Mucosa of descending colon (tissue), 3 donors: Measurements from ENCODE around the gene PLXNB3. TPM values are rescaled to one million over a fixed set of nuclear protein-coding genes. Genes with fewer than 3 reads are reported as not detected.

Source experiments
- ATAC-seq: fragments of 200-7000 bp; cut with Tn5 transposase; one replicate; pipeline ENCODE4 v1.9.1; 2020; ENCODE audit warnings: mild to moderate bottlenecking, moderate library complexity
- DNase-seq, 3 donors: peaks; one replicate each; pipeline ENCODE4 v3.0.0-alpha.2; 2020
- H3K36me3 ChIP-seq: fragments of 200-600 bp; one replicate; pipeline ENCODE4 v1.8.0; 2021; ENCODE audit warnings: low read depth, mild to moderate bottlenecking
- H3K4me1 ChIP-seq: fragments of 200-600 bp; one replicate; pipeline ENCODE4 v1.8.0; 2021; ENCODE audit warnings: low read depth, mild to moderate bottlenecking
- H3K4me3 ChIP-seq: fragments of 200-600 bp; one replicate; pipeline ENCODE4 v1.8.0; 2021; ENCODE audit warnings: mild to moderate bottlenecking
- H3K9me3 ChIP-seq: fragments of 200-600 bp; one replicate; pipeline ENCODE4 v1.8.0; 2021; ENCODE audit warnings: mild to moderate bottlenecking
- intact Hi-C, 2 donors: fragments of 100-400 bp; cut with DNase I in 1 of 2; cut with micrococcal nuclease in 1 of 2; formaldehyde crosslinking; loops; one replicate each; pipeline versions ENCODE4 v1.11.0 to v1.11.1; 2022; cut with DNase I, micrococcal nuclease
- total RNA-seq, 3 donors: library from RNA; stranded (reverse); fragmentation: NEBNext Ultra II Directional in 2 of 3; extraction: Animal tissue kit (Norgen Biotek cat#: 25700) in 2 of 3; gene quantifications; one replicate each; pipeline versions ENCODE4 v1.2.1 to v1.2.4, GENCODE V29; 2021 to 2023
- TF ChIP-seq, protein P1 (sequence below): fragments of 200-600 bp; IDR thresholded peaks from one replicate; pipeline ENCODE4 v1.8.0; 2022; ENCODE audit warnings: antibody characterized with exemption, mild to moderate bottlenecking
- donor health status: DM: no; HTN: no; CAD: no; lungs with moderate emphysema.
- donor health status: DM: no; HTN: no; CAD: no.
- donor health status: DM: no; HTN: yes; CAD: no.

The PLXNB3 gene
- total RNA-seq, 3 donors from 2014 or later: 3.0 to 44.9 (median 3.3) TPM

- Histone ChIP-seq H3K4me1 (no peaks in the 10 kb centered on the region), H3K4me3 (no peak overlapping the region), H3K9me3 (no peaks in the 10 kb centered on the region), H3K36me3 (no peaks in the 10 kb centered on the region)
- TF ChIP-seq, protein P1, sequence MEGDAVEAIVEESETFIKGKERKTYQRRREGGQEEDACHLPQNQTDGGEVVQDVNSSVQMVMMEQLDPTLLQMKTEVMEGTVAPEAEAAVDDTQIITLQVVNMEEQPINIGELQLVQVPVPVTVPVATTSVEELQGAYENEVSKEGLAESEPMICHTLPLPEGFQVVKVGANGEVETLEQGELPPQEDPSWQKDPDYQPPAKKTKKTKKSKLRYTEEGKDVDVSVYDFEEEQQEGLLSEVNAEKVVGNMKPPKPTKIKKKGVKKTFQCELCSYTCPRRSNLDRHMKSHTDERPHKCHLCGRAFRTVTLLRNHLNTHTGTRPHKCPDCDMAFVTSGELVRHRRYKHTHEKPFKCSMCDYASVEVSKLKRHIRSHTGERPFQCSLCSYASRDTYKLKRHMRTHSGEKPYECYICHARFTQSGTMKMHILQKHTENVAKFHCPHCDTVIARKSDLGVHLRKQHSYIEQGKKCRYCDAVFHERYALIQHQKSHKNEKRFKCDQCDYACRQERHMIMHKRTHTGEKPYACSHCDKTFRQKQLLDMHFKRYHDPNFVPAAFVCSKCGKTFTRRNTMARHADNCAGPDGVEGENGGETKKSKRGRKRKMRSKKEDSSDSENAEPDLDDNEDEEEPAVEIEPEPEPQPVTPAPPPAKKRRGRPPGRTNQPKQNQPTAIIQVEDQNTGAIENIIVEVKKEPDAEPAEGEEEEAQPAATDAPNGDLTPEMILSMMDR: no peak
- peak in 1 of 3 donors; percentile 9 for DNase-seq
- intact Hi-C loops: no loop called here
- no peak for ATAC-seq
Measured at GRCh38 chrX:153804100-153804595, 40.1 kb downstream of the PLXNB3 start.

- Histone ChIP-seq H3K9me3 (no peaks in the 10 kb centered on the region), H3K4me3 (no peak overlapping the region), H3K4me1 (no peaks in the 10 kb centered on the region), H3K36me3 (no peaks in the 10 kb centered on the region)
- ATAC-seq (no peak), DNase-seq (peak in 1 of 3 donors; percentile 8)
- TF ChIP-seq, protein P1: no peak
- intact Hi-C loops: no loop called here
Measured at GRCh38 chrX:153804621-153805020, 40.6 kb downstream of the PLXNB3 start.

- Histone ChIP-seq H3K4me3 (no peak overlapping the region), H3K9me3 (no peaks in the 10 kb centered on the region), H3K4me1 (no peaks in the 10 kb centered on the region), H3K36me3 (no peaks in the 10 kb centered on the region)
- TF ChIP-seq, protein P1: no peak
- intact Hi-C loops: no loop called here
- ATAC-seq (no peak), DNase-seq (peak in 1 of 3 donors; percentile 9)
Measured at GRCh38 chrX:153805436-153805835, 41.4 kb downstream of the PLXNB3 start.

DNA sequence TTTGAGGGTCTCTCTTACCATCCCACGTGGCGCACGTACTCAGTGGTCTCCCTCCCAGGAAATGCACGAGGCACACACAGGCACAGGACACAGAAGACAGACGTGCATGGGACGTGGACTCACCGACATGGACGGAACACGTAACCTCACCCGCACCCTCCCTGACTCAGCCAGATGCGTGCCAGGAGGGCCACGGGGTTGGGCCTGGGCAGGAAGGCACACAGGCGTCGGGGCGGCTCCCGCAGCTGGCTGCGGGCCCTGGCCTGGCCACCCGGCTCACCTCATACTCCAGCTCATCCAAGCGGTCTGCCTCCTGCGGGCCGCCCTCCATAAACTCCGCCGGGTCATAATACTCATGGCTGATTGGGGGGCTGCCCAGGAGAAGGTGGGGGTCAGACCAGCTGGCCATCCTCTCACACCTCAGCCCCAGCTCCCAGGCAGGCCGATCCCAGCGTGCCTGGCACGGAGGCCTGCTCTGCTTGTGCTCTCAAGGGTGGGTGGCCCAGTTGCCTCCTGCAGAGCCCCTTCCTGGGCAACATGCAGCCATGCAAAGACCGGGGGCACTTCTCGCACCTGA, 43.0 kb downstream of the PLXNB3 start:
- Histone ChIP-seq H3K9me3 (no peaks in the 10 kb centered on the region), H3K4me1 (no peaks in the 10 kb centered on the region), H3K4me3 (no peak overlapping the region), H3K36me3 (no peaks in the 10 kb centered on the region)
- DNase-seq (peak in 1 of 3 donors; percentile 5), ATAC-seq (no peak)
- intact Hi-C loops: no loop called here
- TF ChIP-seq, protein P1: no peak

GRCh38 chrX:153807976-153808375, 43.9 kb downstream of the PLXNB3 start:
- DNase-seq (no peak), ATAC-seq (no peak)
- no peaks in the 10 kb centered on the region for H3K9me3 ChIP-seq
- intact Hi-C loops: no loop called here
- TF ChIP-seq, protein P1: no peak
- no peaks in the 10 kb centered on the region for H3K4me1 ChIP-seq
- no peaks in the 10 kb centered on the region for H3K36me3 ChIP-seq
- no peak overlapping the region for H3K4me3 ChIP-seq

- Histone ChIP-seq H3K4me3 (no peak overlapping the region), H3K36me3 (no peaks in the 10 kb centered on the region), H3K4me1 (no peaks in the 10 kb centered on the region), H3K9me3 (no peaks in the 10 kb centered on the region)
- TF ChIP-seq, protein P1: no peak
- ATAC-seq: no peak
- intact Hi-C loops: no loop called here
- no peak for DNase-seq
Measured at GRCh38 chrX:153812220-153812619, 48.2 kb downstream of the PLXNB3 start.
